A673 (cell line): Measurements from ENCODE around the gene CTTNBP2NL. TPM values are rescaled to one million over a fixed set of nuclear protein-coding genes. Genes with fewer than 3 reads are reported as not detected.

ENCODE experiments used
- BruUV-seq: library from RNA; stranded (reverse); fragments of 400-500 nt; replicated peaks from 2 replicates; lab custom pipeline; 2021; lab: Mats Ljungman, UMichigan
- CTCF ChIA-PET: fragments of 300-600 bp; sonication (Branson Sonifier 250); formaldehyde crosslinking; loops from one replicate; lab custom pipeline; 2022; ENCODE audit warnings: antibody characterized with exemption; lab: Charles Lee
- POLR2A ChIA-PET: fragments of 300-600 bp; sonication (Branson Sonifier 250); formaldehyde crosslinking; loops from one replicate; lab custom pipeline; 2022; ENCODE audit warnings: antibody characterized with exemption; ENCODE audit not compliant: low non-redundant PET; lab: Charles Lee
- DNase-seq: peaks from one replicate; pipeline ENCODE4 v3.0.0-alpha.2; 2015; ENCODE audit warnings: low spot score
- H3K27ac ChIP-seq: fragments of 200-600 bp; sonication (generic); 2 replicates; pipeline ENCODE4 v1.5.1; 2016; ENCODE audit warnings: mixed run types, low read depth, mild to moderate bottlenecking, mixed read lengths, antibody characterized with exemption, low read length; ENCODE audit not compliant: poor library complexity, severe bottlenecking
- H3K27me3 ChIP-seq: fragments of 200-600 bp; sonication (generic); replicated peaks from 2 replicates; pipeline ENCODE4 v1.6.1; 2017; ENCODE audit warnings: mixed run types, low read depth, mild to moderate bottlenecking, mixed read lengths, antibody characterized with exemption, low read length; ENCODE audit not compliant: insufficient read depth, poor library complexity
- H3K36me3 ChIP-seq: fragments of 200-600 bp; sonication (generic); 2 replicates; pipeline ENCODE4 v1.6.1; 2016; ENCODE audit warnings: mixed run types, mild to moderate bottlenecking, mixed read lengths, antibody characterized with exemption, low read length; ENCODE audit not compliant: insufficient read depth, poor library complexity, severe bottlenecking
- H3K4me1 ChIP-seq: fragments of 200-600 bp; sonication (generic); 2 replicates; pipeline ENCODE4 v1.6.1; 2017; ENCODE audit warnings: mixed run types, mild to moderate bottlenecking, mixed read lengths, antibody characterized with exemption, low read length; ENCODE audit not compliant: insufficient read depth, poor library complexity, severe bottlenecking
- H3K4me3 ChIP-seq: fragments of 200-600 bp; sonication (generic); 2 replicates; pipeline ENCODE4 v1.5.1; 2016; ENCODE audit warnings: low read depth, mixed run types, mild to moderate bottlenecking, mixed read lengths, low read length; ENCODE audit not compliant: poor library complexity, severe bottlenecking
- H3K9me3 ChIP-seq: fragments of 200-600 bp; sonication (generic); 2 replicates; pipeline ENCODE4 v1.6.1; 2016; ENCODE audit warnings: mixed run types, low read depth, mild to moderate bottlenecking, mixed read lengths, antibody characterized with exemption, low read length; ENCODE audit not compliant: poor library complexity, severe bottlenecking
- EZH2 ChIP-seq: fragments of 200-600 bp; sonication (generic); IDR thresholded peaks from 2 replicates; pipeline ENCODE4 v1.6.1; 2017; ENCODE audit warnings: borderline replicate concordance, low read depth, mild to moderate bottlenecking, mixed read lengths, antibody characterized with exemption, low read length; ENCODE audit not compliant: poor library complexity, severe bottlenecking
- intact Hi-C: fragments of 100-400 bp; cut with micrococcal nuclease; formaldehyde crosslinking; loops from one replicate; pipeline ENCODE4 v1.10.0; 2022; ENCODE audit not compliant: unreplicated experiment
- microRNA-seq: library from miRNA; unstranded; fragments of <30 nt; microRNA quantifications from one replicate; pipeline ENCODE4 v1.2.0, GENCODE V29; 2021
- total RNA-seq: library from RNA; stranded (reverse); gene quantifications from 2 replicates; pipeline ENCODE4 v1.2.3, GENCODE V29; 2021
- TF ChIP-seq, protein P1 (sequence below): fragments of 300-800, 200-600 bp; sonication (generic); conservative IDR thresholded peaks from 2 replicates; pipeline ENCODE4 v1.5.1; 2017; ENCODE audit warnings: low read depth, mild to moderate bottlenecking, antibody characterized with exemption, low read length, moderate library complexity, mixed read lengths

Gene CTTNBP2NL
- total RNA-seq, 1 experiment from 2014 or later: 32.7 TPM

DNA sequence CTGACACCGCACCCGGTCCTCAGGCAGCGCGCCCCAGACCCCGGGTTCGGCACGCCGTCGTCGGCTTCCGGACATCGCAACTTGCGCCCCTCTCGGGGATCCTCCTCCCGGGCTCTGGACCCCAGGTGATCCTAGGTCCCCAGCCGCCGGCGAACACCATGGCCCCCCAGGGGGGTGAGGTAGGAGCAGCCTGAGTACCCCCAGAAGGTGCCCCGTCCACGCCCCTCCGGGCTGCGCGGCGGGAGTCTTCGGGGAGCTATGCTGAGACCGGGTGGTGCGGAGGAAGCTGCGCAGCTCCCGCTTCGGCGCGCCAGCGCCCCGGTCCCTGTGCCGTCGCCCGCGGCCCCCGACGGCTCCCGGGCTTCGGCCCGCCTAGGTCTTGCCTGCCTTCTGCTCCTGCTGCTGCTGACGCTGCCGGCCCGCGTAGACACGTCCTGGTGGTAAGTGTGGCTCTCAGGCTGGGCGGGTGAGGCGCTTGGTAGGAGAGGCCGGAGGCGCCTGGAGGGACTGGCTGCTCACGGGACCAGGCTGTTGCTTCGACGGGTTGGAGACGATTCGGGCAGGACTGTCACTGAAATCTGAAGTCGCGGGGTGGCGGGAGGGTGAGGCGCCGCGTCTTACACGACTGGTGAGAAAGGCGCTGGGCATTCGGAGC is 113.1 kb downstream of the CTTNBP2NL start:
- ChIA-PET CTCF (interaction anchor here (1.0 kb wide), 1 partner anchor 14 kb away, joined by 3 read pairs; no protein-coding TSS in a partner anchor), POLR2A (no interaction called here)
- Histone ChIP-seq H3K9me3 (no peaks in the 10 kb centered on the region), H3K36me3 (no peaks in the 10 kb centered on the region), H3K27me3 (peaks cover 19% of the 10 kb centered on the region), H3K4me3 (peak overlapping the region; percentile 50), H3K4me1 (peaks cover 10% of the 10 kb centered on the region), H3K27ac (no peak overlapping the region)
- no peak for DNase-seq
- TF ChIP-seq, protein P1, sequence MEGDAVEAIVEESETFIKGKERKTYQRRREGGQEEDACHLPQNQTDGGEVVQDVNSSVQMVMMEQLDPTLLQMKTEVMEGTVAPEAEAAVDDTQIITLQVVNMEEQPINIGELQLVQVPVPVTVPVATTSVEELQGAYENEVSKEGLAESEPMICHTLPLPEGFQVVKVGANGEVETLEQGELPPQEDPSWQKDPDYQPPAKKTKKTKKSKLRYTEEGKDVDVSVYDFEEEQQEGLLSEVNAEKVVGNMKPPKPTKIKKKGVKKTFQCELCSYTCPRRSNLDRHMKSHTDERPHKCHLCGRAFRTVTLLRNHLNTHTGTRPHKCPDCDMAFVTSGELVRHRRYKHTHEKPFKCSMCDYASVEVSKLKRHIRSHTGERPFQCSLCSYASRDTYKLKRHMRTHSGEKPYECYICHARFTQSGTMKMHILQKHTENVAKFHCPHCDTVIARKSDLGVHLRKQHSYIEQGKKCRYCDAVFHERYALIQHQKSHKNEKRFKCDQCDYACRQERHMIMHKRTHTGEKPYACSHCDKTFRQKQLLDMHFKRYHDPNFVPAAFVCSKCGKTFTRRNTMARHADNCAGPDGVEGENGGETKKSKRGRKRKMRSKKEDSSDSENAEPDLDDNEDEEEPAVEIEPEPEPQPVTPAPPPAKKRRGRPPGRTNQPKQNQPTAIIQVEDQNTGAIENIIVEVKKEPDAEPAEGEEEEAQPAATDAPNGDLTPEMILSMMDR: no peak
- TF ChIP-seq EZH2: peak; percentile 10
- no TSS peak for BruUV-seq
- intact Hi-C loops: no loop called here

DNA sequence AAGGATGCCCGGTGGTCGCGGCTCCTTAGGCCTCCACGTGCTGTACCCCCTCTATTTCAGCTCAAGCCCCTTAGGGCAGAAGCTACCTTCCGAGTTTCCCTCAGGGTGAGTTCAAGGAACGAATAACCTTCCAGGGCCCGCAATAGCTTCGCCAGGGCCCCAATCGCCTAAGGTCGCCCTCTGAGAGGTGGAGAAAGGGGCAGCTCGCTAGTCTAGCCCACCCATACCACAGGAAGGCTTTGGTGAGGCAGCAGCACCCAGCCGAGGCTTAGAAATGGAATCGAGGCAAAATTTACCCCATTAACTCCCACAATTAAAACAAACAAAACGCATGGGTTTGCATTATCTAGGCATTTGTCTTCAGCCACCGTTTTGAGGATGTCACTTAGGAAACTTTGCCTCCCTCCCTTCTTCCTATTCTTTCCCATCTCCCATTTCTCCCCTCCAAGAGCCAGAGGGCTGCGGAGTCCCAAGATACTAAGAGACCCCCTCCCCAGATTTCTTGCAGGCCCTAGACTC is 113.7 kb downstream of the CTTNBP2NL start:
- POLR2A ChIA-PET: no interaction called here
- Histone ChIP-seq H3K9me3 (no peaks in the 10 kb centered on the region), H3K36me3 (no peaks in the 10 kb centered on the region), H3K27ac (no peak overlapping the region), H3K4me1 (peaks cover 10% of the 10 kb centered on the region), H3K27me3 (peaks cover 19% of the 10 kb centered on the region), H3K4me3 (no peak overlapping the region)
- TF ChIP-seq, protein P1: no peak
- no peak for TF ChIP-seq EZH2
- intact Hi-C loops: no loop called here
- CTCF ChIA-PET: no interaction called here
- DNase-seq: no peak
- BruUV-seq: no TSS peak

DNA sequence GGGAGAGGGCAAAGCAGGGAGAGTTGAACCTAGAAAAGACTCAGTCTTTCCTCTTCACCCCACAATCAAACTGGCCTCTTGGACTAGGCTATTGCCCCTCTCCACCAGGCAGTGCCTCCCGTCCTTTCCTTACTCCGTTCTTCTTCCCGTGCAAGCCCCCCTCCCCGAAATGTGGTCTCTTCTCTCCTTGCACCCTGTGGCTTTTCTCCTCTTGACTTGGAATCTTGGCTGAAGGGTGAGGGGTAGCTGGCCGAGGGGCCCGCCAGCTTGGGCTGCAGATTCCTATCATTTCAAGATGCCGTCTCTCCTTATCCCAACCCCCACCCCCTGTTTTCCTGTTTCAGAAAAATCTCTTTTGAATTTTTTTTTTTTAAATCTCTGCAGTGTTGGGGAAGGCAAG is 114.3 kb downstream of the CTTNBP2NL start:
- Histone ChIP-seq H3K4me3 (no peak overlapping the region), H3K36me3 (no peaks in the 10 kb centered on the region), H3K27ac (no peak overlapping the region), H3K4me1 (peaks cover 10% of the 10 kb centered on the region), H3K27me3 (peaks cover 19% of the 10 kb centered on the region), H3K9me3 (no peaks in the 10 kb centered on the region)
- CTCF ChIA-PET: no interaction called here
- intact Hi-C loops: no loop called here
- POLR2A ChIA-PET: no interaction called here
- no peak for TF ChIP-seq EZH2
- TF ChIP-seq, protein P1: no peak
- BruUV-seq: no TSS peak
- no peak for DNase-seq

Small RNA genes lying within 50 kb of the gene (microRNA-seq; reads per million reads assigned to microRNA genes)
- not detected for gene MIR4256

Other genes with a start within 250 kb of the CTTNBP2NL start
- 0.32 and 0.52 TPM in 2 replicates for gene WNT2B, start 112.8 kb downstream of the CTTNBP2NL start, total RNA-seq
- 25.8 and 29.6 TPM in 2 replicates for gene ST7L, start 222.9 kb downstream of the CTTNBP2NL start, total RNA-seq
- gene CAPZA1, start 223.6 kb downstream of the CTTNBP2NL start, total RNA-seq: 158 and 171 TPM in 2 replicates